Stimulated activated naive CD8-positive, alpha-beta T cell treated with anti-CD3 and anti-CD28 coated beads, Interleukin-15, Interleukin-2, amounts not matched to agents 100 U/mL and 50 U/mL, for 24 hours (primary cell): ENCODE data around the gene BRD4.

Experiments
- ATAC-seq: fragments of 150-1000 bp; cut with Tn5 transposase; one replicate; pipeline ENCODE4 v1.10.0; 2021
- DNase-seq: peaks from one replicate; pipeline ENCODE4 v3.0.0; 2021

BRD4 gene

DNA sequence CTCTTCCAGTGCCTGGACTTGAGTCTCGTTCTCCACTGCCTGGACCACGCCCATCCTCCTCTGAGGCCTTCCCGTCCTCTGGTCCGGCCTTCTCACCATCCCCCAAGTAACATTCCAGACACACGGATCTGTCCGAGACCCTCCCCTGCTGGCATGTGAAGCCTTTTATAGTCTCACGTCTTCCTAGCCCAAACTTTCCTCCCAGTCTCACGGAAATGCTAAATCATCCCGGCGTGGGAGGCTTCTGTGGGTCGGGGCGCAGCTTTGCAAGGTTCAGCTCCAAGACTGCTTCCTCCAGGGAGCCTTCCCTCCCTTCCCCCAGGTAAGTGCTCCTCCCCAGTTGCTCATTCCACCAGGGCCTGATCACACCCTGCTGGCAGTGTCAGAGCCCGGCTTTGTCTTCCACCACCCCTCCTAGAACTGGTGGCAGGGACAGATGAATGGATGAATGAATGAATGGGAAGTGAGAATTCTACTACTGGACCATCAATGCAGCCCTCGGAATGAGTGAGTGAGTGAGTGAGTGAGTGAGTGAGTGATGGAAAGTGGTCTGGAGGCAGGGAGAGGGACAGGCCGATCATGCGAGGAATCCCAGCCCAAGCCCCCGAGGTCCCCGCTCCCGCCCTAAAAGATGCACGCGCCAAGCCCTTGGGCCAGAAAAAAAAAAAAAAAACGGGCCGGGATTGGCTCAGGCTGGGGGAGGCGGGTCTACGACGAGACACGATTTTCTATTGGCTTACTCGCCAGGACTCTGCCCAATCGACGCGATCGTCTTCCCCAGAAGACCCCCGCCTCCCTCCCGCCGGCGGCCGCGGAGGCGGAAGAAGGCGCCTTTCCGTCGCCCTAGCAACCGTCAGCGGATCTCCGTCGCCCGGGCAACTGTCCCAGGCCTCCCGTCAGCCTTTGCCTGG, 109.3 kb downstream of the BRD4 start:
- peak; percentile 83 for DNase-seq
- ATAC-seq = peak; percentile 96

DNA sequence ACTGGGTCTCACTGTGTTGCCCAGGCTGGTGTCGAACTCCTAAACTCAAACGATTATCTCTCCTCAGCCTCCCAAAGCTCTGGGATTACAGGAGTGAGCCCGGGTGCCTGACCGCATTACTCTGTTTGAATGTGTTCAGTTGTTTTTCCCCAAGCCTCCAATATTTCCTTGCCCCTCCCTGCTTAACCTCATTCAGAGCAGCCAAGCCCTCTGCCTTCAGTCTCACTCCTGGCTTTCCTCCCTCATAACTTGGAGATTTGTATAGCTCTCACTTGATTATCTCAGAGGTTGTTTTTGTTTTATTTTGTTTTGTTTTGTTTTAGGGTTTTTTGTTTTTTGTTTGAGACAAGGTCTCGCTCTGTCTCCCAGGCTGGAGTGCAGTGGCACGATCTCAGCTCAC, 111.5 kb downstream of the BRD4 start:
- ATAC-seq (no peak), DNase-seq (no peak)

DNA sequence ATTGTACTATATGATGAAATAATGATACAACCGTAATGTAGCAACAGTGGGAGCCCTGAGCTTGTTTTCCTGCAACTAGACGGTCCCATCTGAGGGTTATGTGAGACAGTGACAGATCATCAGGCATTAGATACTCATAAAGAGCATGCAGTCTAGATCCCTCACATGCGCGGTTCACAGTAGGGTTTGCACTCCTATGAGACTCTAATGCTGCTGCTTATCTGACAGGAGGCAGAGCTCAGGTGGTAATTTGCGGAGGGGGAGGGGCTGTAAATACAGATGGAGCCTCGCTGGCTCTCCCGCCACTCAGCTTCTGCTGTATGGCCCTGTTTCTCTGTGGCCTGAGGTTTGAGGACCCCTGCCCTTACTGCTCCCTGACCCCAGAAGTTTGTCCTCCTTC, 113.8 kb downstream of the BRD4 start:
- ATAC-seq = no peak
- DNase-seq = no peak

DNA sequence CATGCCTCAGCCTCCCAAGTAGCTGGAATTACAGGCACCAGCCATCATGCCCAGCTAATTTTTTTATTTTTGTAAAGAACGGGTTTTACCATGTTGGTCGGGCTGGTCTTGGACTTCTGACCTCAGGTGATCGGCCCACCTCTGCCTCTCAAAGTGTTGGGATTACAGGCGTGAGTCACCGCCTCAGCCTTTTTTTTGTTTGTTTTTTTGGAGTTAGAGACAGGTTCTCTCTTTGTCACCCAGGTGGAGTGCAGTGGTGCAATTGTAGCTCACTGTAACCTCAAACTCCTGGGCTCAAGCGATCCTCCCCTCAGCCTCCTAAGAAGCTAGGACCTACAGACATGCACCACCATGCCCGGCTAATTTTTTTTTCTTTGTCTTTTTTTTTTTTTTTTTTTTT, 116.0 kb downstream of the BRD4 start:
- DNase-seq (no peak), ATAC-seq (no peak)

- DNase-seq (no peak), ATAC-seq (no peak)
These were observed 118.5 kb downstream of the BRD4 start for GRCh38 chr19:15213715-15214381.

- DNase-seq (no peak), ATAC-seq (no peak)
These were observed 119.6 kb downstream of the BRD4 start for GRCh38 chr19:15212711-15213110.

GRCh38 chr19:15210323-15210781, 122.0 kb downstream of the BRD4 start:
- DNase-seq (no peak), ATAC-seq (peak; percentile 28)

DNA sequence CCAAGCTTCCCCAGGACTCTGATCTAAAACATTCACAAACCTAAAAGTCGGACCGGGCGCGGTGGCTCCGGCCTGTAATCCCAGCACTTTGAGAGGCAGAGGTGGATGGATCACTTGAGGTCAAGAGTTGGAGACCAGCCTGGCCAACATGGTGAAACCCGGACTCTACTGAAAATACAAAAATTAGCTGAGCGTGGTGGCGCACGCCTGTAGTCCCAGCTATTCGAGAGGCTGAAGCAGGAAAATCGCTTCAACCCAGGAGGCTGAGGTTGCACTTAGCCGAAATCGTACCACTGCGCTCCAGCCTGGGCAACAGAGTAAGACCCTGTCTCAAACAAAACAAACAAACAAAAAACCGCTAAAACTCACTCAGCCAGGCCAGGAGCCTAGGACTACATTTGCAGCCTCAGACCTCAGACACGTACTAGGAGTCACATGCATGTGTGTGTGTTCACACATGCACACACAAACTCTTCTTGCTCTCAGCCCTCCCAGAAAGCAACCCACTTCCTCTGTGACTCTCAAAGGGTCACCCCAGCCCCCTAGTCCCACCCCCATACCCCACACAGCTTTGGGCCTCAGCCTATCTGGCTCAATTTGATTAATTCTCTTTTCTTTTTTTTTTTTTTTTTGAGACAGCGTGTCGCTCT, 130.8 kb downstream of the BRD4 start:
- ATAC-seq (no peak), DNase-seq (no peak)

- no peak for ATAC-seq
- DNase-seq = no peak
These were observed 131.6 kb downstream of the BRD4 start, which contains the start of gene NOTCH3 for GRCh38 chr19:15200553-15201364. NOTCH3 (minus strand) TSS chr19:15200995; CDS start chr19:15200905, 90 bp downstream.

GRCh38 chr19:15199661-15200552, 132.4 kb downstream of the BRD4 start:
- ATAC-seq (no peak), DNase-seq (no peak)

DNA sequence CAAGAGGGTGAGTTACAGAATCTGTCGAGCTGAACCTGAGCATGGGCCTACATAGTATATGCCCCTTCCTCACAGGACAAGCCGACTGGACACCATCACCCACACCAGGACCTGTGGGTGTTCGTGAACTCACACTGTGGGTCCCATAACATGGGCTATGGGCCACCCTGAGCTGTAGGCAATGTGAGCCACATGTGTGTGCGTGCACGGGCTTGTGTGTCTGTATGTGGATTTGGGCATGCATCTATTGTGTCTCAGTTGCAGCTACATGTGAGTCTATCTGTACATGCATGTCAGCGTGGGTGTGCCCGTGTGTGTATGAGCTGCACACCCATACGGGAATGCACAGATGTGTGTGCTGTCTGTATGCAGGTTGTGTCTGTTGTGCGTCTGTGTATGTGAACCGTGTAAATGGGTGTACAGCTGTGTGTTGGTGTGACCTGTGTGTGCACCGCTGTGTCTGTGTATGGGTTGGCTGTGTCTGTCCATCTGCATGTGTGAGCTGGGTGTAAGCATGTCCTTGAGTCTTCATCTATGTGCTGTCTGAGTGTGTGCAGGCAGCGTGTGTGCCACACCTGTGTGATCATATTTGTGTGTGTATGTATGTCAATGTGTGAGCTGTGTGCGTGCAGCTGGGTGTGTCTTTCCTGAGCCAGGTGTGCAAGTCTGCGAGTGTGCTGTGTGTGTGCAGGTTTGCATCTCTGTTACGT, 133.2 kb downstream of the BRD4 start:
- ATAC-seq (no peak), DNase-seq (no peak)

- ATAC-seq (no peak), DNase-seq (no peak)
These were observed 134.4 kb downstream of the BRD4 start for GRCh38 chr19:15197942-15198341.

- ATAC-seq (no peak), DNase-seq (no peak)
These were observed 134.9 kb downstream of the BRD4 start for GRCh38 chr19:15197275-15197941.

DNA sequence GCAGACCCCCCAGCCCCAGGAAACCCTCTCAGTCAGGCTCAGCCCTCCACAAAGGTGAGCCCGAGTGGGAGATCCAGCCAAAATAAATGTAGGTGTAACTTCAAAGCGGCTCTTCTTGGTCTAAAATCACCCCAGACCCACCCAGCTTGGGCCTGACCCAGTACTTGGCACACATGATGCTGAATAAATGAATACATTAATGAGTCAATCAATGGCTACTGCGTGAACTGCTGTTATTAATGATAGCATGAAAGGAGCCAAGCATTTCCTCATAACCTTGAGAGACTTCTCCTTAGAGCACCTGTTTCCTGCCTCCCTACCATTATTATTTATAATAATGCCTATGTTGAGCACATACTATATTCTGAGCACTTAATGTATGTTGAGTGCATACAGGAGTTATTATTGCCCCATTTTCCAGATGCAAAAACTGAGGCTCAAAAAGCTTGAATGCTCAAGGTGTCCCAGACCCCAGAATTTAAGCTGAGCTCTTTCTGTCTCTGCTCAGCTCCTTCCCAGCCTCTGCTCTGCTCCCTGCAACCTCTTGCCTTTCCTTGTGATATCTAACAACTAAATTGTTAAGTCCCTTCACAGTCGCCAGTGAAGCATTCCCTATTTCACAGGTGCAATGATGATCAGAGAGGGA, 135.9 kb downstream of the BRD4 start:
- ATAC-seq = no peak
- no peak for DNase-seq

DNA sequence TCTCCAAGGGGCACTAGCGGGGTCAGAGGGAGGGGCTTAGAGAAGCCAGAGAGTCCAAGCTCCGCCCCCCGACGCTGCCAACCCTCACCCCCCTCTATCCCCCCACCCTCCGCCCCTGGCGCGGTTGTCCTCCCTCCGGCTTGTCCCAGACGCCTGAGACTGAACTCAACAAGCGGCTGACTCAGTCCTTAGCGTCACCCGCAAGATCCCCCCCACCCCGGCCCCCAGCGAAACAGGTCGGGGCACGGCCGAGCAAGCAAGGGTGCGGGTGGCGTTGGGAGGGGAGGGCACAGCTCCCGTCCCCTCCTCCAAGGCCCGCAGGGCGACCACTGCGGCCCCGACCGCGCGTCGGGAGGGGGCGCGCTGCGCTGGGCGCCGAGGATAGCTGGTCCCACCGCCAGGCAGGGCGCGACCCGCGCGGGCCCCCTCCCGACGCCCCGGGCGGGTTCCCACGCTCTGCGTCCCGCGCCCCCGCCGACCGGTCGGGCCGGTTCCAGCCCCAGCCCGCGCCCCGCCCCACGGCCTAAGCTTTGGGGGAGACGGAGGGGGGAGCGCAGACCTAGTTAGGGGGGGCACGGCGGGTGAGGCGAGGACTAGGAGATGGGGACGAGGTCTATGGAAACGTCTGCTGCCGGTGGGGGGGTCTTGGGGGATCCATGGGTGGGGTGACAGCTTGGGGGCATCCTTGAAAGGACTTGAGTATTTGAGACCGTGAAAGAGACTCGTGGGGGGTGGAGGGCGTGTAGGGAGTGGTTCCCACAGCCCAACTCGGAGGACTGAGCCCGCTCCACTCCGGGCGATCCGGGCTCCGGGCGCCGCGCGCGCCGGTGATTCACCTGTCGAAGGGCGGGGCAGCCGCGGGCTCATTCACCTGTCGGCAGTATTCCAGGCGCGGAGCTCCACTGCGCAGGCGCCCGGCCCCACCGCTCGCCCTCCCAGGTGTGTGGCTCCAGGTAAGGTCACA, 136.7 kb downstream of the BRD4 start:
- peak; percentile 30 for ATAC-seq
- peak; percentile 25 for DNase-seq

- DNase-seq (no peak), ATAC-seq (no peak)
These were observed 137.4 kb downstream of the BRD4 start for GRCh38 chr19:15194938-15195337.

- no peak for DNase-seq
- ATAC-seq = no peak
These were observed 140.4 kb downstream of the BRD4 start for GRCh38 chr19:15191982-15192381.

DNA sequence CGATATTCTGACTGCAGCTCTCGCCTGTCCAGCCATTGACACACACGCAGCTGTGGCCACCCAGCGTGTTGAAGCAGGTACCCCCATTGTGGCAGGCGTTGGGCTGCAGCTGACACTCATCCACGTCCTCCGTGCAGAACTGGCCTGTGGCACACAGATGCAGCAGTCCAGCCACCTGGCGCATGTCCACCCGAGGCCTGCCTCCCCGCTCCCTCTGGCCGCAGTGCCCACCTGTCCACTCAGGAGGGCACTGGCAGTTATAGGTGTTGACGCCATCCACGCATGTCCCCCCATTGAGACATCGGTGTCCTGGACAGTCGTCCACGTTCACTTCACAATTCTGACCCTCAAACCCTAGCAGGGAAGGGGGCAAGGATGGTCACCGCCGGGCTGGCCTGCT, 140.8 kb downstream of the BRD4 start:
- no peak for DNase-seq
- ATAC-seq = no peak
